Thyroid gland (tissue), 4 donors: ENCODE results near the gene GALNT17.

Experiments used
- POLR2A ChIP-seq, 2 donors: fragments of 450-650 bp; IDR thresholded peaks; one replicate each; pipeline ENCODE4 v1.6.1; 2017; ENCODE audit warnings: antibody characterized with exemption in 2 of 2, mild to moderate bottlenecking in 2 of 2, moderate library complexity in 1 of 2
- TF ChIP-seq, protein P1 (sequence below), 6 experiments: fragments of 200-600 bp in 3 of 6; fragments of 450-650 bp in 3 of 6; sonication (generic) in 3 of 6; IDR thresholded peaks; one replicate each; pipeline ENCODE4 v1.5.1; 2016 to 2019; ENCODE audit warnings: antibody characterized with exemption in 6 of 6, mild to moderate bottlenecking in 2 of 6, inconsistent platforms in 1 of 6, moderate library complexity in 1 of 6

GRCh38 chr7:71754828-71755227 is 622.9 kb downstream of the GALNT17 start:
- TF ChIP-seq POLR2A (IDR thresholded peaks at IDR 0.05) = no peak
- TF ChIP-seq, protein P1, sequence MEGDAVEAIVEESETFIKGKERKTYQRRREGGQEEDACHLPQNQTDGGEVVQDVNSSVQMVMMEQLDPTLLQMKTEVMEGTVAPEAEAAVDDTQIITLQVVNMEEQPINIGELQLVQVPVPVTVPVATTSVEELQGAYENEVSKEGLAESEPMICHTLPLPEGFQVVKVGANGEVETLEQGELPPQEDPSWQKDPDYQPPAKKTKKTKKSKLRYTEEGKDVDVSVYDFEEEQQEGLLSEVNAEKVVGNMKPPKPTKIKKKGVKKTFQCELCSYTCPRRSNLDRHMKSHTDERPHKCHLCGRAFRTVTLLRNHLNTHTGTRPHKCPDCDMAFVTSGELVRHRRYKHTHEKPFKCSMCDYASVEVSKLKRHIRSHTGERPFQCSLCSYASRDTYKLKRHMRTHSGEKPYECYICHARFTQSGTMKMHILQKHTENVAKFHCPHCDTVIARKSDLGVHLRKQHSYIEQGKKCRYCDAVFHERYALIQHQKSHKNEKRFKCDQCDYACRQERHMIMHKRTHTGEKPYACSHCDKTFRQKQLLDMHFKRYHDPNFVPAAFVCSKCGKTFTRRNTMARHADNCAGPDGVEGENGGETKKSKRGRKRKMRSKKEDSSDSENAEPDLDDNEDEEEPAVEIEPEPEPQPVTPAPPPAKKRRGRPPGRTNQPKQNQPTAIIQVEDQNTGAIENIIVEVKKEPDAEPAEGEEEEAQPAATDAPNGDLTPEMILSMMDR (IDR thresholded peaks at IDR 0.05) = no peak
